Measurements from ENCODE around the gene UST. TPM values are rescaled to one million over a fixed set of nuclear protein-coding genes. Genes with fewer than 3 reads are reported as not detected.

The UST gene
- total RNA-seq, 2 donors from 2014 or later = 1.6 to 3.0 TPM

- peaks cover 15 to 20% of the 10 kb centered on the region in 2 donors for H3K4me1 Mint-ChIP-seq (ENCODE audit: low read depth in 2 of 2)
- ATAC-seq = peak in 1 of 2 donors; percentile 52
Measured at GRCh38 chr6:149043476-149044130, 296.8 kb downstream of the UST start.

GRCh38 chr6:149044528-149044927 is 297.7 kb downstream of the UST start:
- no peaks in the 10 kb centered on the region for H3K36me3 Mint-ChIP-seq
- H3K4me1 Mint-ChIP-seq (ENCODE audit: low read depth in 2 of 2) = peaks cover 15 to 20% of the 10 kb centered on the region in 2 donors

More at GRCh38 chr6:149043476-149044130, 296.8 kb downstream of the UST start:
- Mint-ChIP-seq H3K27me3 (no peaks in the 10 kb centered on the region), H3K36me3 (no peaks in the 10 kb centered on the region), H3K4me3 (no peak overlapping the region), H3K9me3 (peaks cover 4% of the 10 kb centered on the region), H3K27ac (no peak overlapping the region)
- DNase-seq (ENCODE audit: low spot score) = no peak

GRCh38 chr6:149045404-149045803 is 298.6 kb downstream of the UST start:
- Mint-ChIP-seq H3K27ac (peak overlapping the region in 1 of 2 donors; percentile 39), H3K4me3 (no peak overlapping the region), H3K36me3 (no peaks in the 10 kb centered on the region), H3K4me1 (ENCODE audit: low read depth in 2 of 2) (peaks cover 15 to 20% of the 10 kb centered on the region in 2 donors), H3K27me3 (no peaks in the 10 kb centered on the region), H3K9me3 (peaks cover 4% of the 10 kb centered on the region)
- ATAC-seq (peak; percentile 71 to 90), DNase-seq (ENCODE audit: low spot score) (no peak)

More at GRCh38 chr6:149044528-149044927, 297.7 kb downstream of the UST start:
- peaks cover 4% of the 10 kb centered on the region for H3K9me3 Mint-ChIP-seq
- H3K4me3 Mint-ChIP-seq = no peak overlapping the region
- DNase-seq (ENCODE audit: low spot score) = no peak
- H3K27ac Mint-ChIP-seq = no peak overlapping the region
- no peaks in the 10 kb centered on the region for H3K27me3 Mint-ChIP-seq
- ATAC-seq = no peak

GRCh38 chr6:149046164-149046821 is 299.5 kb downstream of the UST start:
- Mint-ChIP-seq H3K27ac (peak overlapping the region; percentile 44 to 72), H3K36me3 (no peaks in the 10 kb centered on the region), H3K27me3 (no peaks in the 10 kb centered on the region), H3K9me3 (peaks cover 4% of the 10 kb centered on the region), H3K4me1 (ENCODE audit: low read depth in 2 of 2) (peaks cover 15 to 20% of the 10 kb centered on the region in 2 donors), H3K4me3 (peak overlapping the region; percentile 73)
- no peak for ATAC-seq
- DNase-seq (ENCODE audit: low spot score) = no peak

- H3K4me3 Mint-ChIP-seq = peak overlapping the region; percentile 73
- peaks cover 19 to 20% of the 10 kb centered on the region in 2 donors for H3K4me1 Mint-ChIP-seq (ENCODE audit: low read depth in 2 of 2)
- H3K36me3 Mint-ChIP-seq = no peaks in the 10 kb centered on the region
- ATAC-seq (no peak), DNase-seq (ENCODE audit: low spot score) (no peak)
- H3K27ac Mint-ChIP-seq = peak overlapping the region; percentile 44 to 72
- no peaks in the 10 kb centered on the region for H3K27me3 Mint-ChIP-seq
- peaks cover 4% of the 10 kb centered on the region for H3K9me3 Mint-ChIP-seq
Measured at GRCh38 chr6:149046822-149047246, 300.0 kb downstream of the UST start.

GRCh38 chr6:149049230-149049629 is 302.4 kb downstream of the UST start:
- Mint-ChIP-seq H3K9me3 (peaks cover 4% of the 10 kb centered on the region), H3K4me3 (no peak overlapping the region), H3K4me1 (ENCODE audit: low read depth in 2 of 2) (peaks cover 30 to 39% of the 10 kb centered on the region in 2 donors), H3K27ac (peak overlapping the region in 1 of 2 donors; percentile 36), H3K36me3 (peaks cover 5% of the 10 kb centered on the region), H3K27me3 (no peaks in the 10 kb centered on the region)
- ATAC-seq (no peak), DNase-seq (ENCODE audit: low spot score) (no peak)

GRCh38 chr6:149050160-149050559 is 303.3 kb downstream of the UST start:
- Mint-ChIP-seq H3K9me3 (peaks cover 4% of the 10 kb centered on the region), H3K27me3 (no peaks in the 10 kb centered on the region), H3K4me3 (peak overlapping the region; percentile 21), H3K27ac (peak overlapping the region in 1 of 2 donors; percentile 36), H3K4me1 (ENCODE audit: low read depth in 2 of 2) (peaks cover 34 to 46% of the 10 kb centered on the region in 2 donors), H3K36me3 (peaks cover 5% of the 10 kb centered on the region)
- ATAC-seq (no peak), DNase-seq (ENCODE audit: low spot score) (no peak)

GRCh38 chr6:149052350-149053106 is 305.7 kb downstream of the UST start:
- Mint-ChIP-seq H3K4me3 (peak overlapping the region; percentile 70), H3K27ac (peak overlapping the region; percentile 29 to 53), H3K4me1 (ENCODE audit: low read depth in 2 of 2) (peaks cover 29 to 53% of the 10 kb centered on the region in 2 donors), H3K27me3 (no peaks in the 10 kb centered on the region), H3K36me3 (peaks cover 5% of the 10 kb centered on the region), H3K9me3 (no peaks in the 10 kb centered on the region)
- DNase-seq (ENCODE audit: low spot score) = no peak
- ATAC-seq = peak in 1 of 2 donors; percentile 84

- ATAC-seq = peak; percentile 34 to 40
- Mint-ChIP-seq H3K27ac (peak overlapping the region; percentile 75 to 85), H3K27me3 (no peaks in the 10 kb centered on the region), H3K9me3 (no peaks in the 10 kb centered on the region), H3K4me3 (peak overlapping the region; percentile 83), H3K36me3 (peaks cover 5% of the 10 kb centered on the region), H3K4me1 (ENCODE audit: low read depth in 2 of 2) (peaks cover 29 to 53% of the 10 kb centered on the region in 2 donors)
- no peak for DNase-seq (ENCODE audit: low spot score)
Measured at GRCh38 chr6:149053848-149054558, 307.2 kb downstream of the UST start.

- Mint-ChIP-seq H3K4me1 (ENCODE audit: low read depth in 2 of 2) (peaks cover 31 to 59% of the 10 kb centered on the region in 2 donors), H3K36me3 (peaks cover 5% of the 10 kb centered on the region), H3K9me3 (no peaks in the 10 kb centered on the region), H3K27me3 (no peaks in the 10 kb centered on the region), H3K27ac (peak overlapping the region; percentile 75 to 85), H3K4me3 (peak overlapping the region; percentile 83)
- DNase-seq (ENCODE audit: low spot score) (no peak), ATAC-seq (peak; percentile 55 to 70)
Measured at GRCh38 chr6:149054559-149055194, 307.8 kb downstream of the UST start.

GRCh38 chr6:149055195-149055899 is 308.5 kb downstream of the UST start:
- Mint-ChIP-seq H3K4me3 (peak overlapping the region; percentile 29), H3K27ac (peak overlapping the region; percentile 1 to 75), H3K27me3 (no peaks in the 10 kb centered on the region), H3K36me3 (peaks cover 5% of the 10 kb centered on the region), H3K9me3 (no peaks in the 10 kb centered on the region), H3K4me1 (ENCODE audit: low read depth in 2 of 2) (peaks cover 38 to 66% of the 10 kb centered on the region in 2 donors)
- DNase-seq (ENCODE audit: low spot score) (no peak), ATAC-seq (no peak)

- Mint-ChIP-seq H3K9me3 (no peaks in the 10 kb centered on the region), H3K27me3 (no peaks in the 10 kb centered on the region), H3K4me3 (no peak overlapping the region), H3K27ac (peak overlapping the region in 1 of 2 donors; percentile 31), H3K4me1 (ENCODE audit: low read depth in 2 of 2) (peaks cover 49 to 73% of the 10 kb centered on the region in 2 donors), H3K36me3 (peaks cover 5% of the 10 kb centered on the region)
- DNase-seq (ENCODE audit: low spot score) (no peak), ATAC-seq (no peak)
Measured at GRCh38 chr6:149056777-149057463, 310.1 kb downstream of the UST start.

Measured in natural killer cell treated with Interleukin-12 subunit alpha and Interleukin-12 subunit beta and Interleukin-15 and Interleukin-18, amount 100 ng/mL, for 72 hours (primary cell).